Measurements from ENCODE around the gene TP53RK. TPM values are rescaled to one million over a fixed set of nuclear protein-coding genes. Genes with fewer than 3 reads are reported as not detected.

Gene TP53RK
- polyA plus RNA-seq, result 1 to 10 TPM; 8.0 to 9.9 TPM

DNA sequence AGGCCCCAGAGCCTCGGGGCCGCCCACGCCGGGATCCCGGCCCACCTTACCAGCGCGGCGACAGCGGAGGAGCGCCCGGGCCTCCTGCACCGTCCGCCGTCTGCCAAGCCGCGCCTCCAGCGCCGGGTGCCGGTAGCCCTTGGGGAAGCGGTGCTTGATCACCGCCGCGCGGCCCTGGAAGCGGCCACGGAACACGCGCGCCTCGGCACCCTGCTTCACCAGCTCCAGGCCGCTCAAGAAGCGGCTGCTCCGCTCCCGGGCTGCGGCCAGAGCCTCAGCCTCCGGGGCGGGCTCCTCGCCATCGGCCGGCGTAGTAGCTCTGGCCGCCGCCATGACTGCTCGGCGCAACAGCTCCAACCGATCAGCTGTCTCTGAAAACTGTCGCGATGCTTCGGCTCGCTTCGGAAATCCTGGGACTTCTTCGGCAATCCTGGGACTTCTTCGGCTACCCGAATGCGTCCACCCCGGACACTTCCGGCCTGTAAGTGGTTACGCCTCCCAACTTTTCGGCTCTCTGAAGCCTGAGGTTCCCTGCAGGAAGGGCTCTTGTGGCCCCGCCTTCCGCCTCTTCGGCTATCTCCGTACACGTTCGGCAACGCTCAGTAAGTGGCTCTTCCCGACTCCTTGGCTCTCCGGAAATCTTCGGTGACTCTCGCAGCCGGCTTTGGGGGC lies at the start of gene TP53RK:
TSS of gene TP53RK (minus strand) at position 363 of the 672 bp plus-strand sequence. CDS start at position 333, 30 bp downstream.
- no peaks in the 10 kb centered on the region for H3K27me3 ChIP-seq (ENCODE audit: control insufficient read depth in 1 of 2, insufficient read depth in 2 of 2, low read length in 2 of 2)
- H3K4me3 ChIP-seq (ENCODE audit: low read depth in 1 of 2, low read length in 2 of 2), result peak within 1 kb of the TSS; percentile 90 to 93
- 0% methylated on average over 71 of the region's 71 CpGs for WGBS, 2 donors
- H3K27ac ChIP-seq (ENCODE audit: low read depth in 2 of 2, low read length in 1 of 2), result peak within 1 kb of the TSS; percentile 96 to 99
- H3K9me3 ChIP-seq (ENCODE audit: control insufficient read depth in 2 of 2, insufficient read depth in 1 of 2, low read depth in 1 of 2, low read length in 1 of 2), result no peaks in the 10 kb centered on the region
- no peaks in the 10 kb centered on the region for H3K36me3 ChIP-seq (ENCODE audit: control insufficient read depth in 2 of 2, insufficient read depth in 2 of 2, low read length in 1 of 2)
- H3K4me1 ChIP-seq (ENCODE audit: control insufficient read depth in 2 of 2, insufficient read depth in 2 of 2, low read length in 1 of 2), result peaks cover 0 to 2% of the 10 kb centered on the region in 2 donors

DNA sequence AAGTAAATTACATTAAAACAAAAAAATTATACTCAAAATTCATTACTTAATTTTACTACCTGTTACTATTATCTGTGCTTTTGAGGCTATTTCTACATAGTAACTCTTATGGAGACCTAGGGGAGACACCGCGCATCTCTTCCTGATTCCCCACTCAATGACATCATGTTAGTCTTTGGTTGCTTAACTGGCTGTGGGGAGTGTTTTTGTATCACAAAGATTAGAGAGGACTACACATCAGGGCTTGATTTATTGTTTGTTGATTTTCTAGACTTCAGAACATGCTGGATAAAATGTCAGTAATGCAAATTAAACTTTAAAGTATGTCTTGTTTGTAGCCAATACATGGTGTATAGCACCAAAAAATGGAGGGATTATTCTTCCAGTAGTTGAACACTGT lies 46.2 kb upstream of the TP53RK start:
- no peaks in the 10 kb centered on the region for H3K9me3 ChIP-seq (ENCODE audit: control insufficient read depth in 2 of 2, insufficient read depth in 1 of 2, low read depth in 1 of 2, low read length in 1 of 2)
- no peaks in the 10 kb centered on the region for H3K4me1 ChIP-seq (ENCODE audit: control insufficient read depth in 2 of 2, insufficient read depth in 2 of 2, low read length in 1 of 2)
- WGBS, 2 donors, result 98 to 99% methylated on average over 2 of the region's 2 CpGs
- no peaks in the 10 kb centered on the region for H3K27me3 ChIP-seq (ENCODE audit: control insufficient read depth in 1 of 2, insufficient read depth in 2 of 2, low read length in 2 of 2)
- no peaks in the 10 kb centered on the region for H3K36me3 ChIP-seq (ENCODE audit: control insufficient read depth in 2 of 2, insufficient read depth in 2 of 2, low read length in 1 of 2)
- no peak overlapping the region for H3K4me3 ChIP-seq (ENCODE audit: low read depth in 1 of 2, low read length in 2 of 2)
- H3K27ac ChIP-seq (ENCODE audit: low read depth in 2 of 2, low read length in 1 of 2), result no peak overlapping the region

DNA sequence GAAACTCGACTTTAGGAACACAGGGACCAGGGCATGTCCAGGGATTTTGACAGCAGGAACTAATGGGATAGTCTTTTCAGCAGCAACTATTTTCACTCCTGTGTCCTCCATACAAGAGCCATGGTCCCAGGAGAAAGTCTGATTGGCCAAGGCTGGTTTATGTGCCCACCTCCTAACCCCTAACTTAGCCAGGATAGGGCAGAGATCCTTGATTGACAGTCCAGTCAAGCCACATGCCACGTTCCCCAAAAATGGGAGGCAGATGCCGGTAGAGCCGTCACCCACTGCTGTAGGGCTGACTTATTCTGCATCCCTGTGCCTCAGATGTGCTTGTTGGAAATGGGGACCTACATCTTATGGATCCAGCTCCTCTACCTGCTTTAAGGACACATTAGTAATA lies 42.5 kb upstream of the TP53RK start:
- H3K27ac ChIP-seq (ENCODE audit: low read depth in 2 of 2, low read length in 1 of 2), result no peak overlapping the region

DNA sequence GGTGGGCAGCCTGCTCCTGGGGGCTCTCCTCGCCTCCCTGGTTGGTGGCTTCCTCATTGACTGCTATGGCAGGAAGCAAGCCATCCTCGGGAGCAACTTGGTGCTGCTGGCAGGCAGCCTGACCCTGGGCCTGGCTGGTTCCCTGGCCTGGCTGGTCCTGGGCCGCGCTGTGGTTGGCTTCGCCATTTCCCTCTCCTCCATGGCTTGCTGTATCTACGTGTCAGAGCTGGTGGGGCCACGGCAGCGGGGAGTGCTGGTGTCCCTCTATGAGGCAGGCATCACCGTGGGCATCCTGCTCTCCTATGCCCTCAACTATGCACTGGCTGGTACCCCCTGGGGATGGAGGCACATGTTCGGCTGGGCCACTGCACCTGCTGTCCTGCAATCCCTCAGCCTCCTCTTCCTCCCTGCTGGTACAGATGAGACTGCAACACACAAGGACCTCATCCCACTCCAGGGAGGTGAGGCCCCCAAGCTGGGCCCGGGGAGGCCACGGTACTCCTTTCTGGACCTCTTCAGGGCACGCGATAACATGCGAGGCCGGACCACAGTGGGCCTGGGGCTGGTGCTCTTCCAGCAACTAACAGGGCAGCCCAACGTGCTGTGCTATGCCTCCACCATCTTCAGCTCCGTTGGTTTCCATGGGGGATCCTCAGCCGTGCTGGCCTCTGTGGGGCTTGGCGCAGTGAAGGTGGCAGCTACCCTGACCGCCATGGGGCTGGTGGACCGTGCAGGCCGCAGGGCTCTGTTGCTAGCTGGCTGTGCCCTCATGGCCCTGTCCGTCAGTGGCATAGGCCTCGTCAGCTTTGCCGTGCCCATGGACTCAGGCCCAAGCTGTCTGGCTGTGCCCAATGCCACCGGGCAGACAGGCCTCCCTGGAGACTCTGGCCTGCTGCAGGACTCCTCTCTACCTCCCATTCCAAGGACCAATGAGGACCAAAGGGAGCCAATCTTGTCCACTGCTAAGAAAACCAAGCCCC lies 36.2 kb upstream of the TP53RK start:
- Histone ChIP-seq H3K9me3 (ENCODE audit: control insufficient read depth in 2 of 2, insufficient read depth in 1 of 2, low read depth in 1 of 2, low read length in 1 of 2) (no peaks in the 10 kb centered on the region), H3K4me3 (ENCODE audit: low read depth in 1 of 2, low read length in 2 of 2) (no peak overlapping the region), H3K36me3 (ENCODE audit: control insufficient read depth in 2 of 2, insufficient read depth in 2 of 2, low read length in 1 of 2) (peaks cover 0 to 4% of the 10 kb centered on the region in 2 donors), H3K27ac (ENCODE audit: low read depth in 2 of 2, low read length in 1 of 2) (no peak overlapping the region), H3K4me1 (ENCODE audit: control insufficient read depth in 2 of 2, insufficient read depth in 2 of 2, low read length in 1 of 2) (peaks cover 0 to 2% of the 10 kb centered on the region in 2 donors), H3K27me3 (ENCODE audit: control insufficient read depth in 1 of 2, insufficient read depth in 2 of 2, low read length in 2 of 2) (no peaks in the 10 kb centered on the region)
- WGBS, 2 donors, result 94 to 95% methylated on average over 27 of the region's 27 CpGs

More for the DNA sequence above, 42.5 kb upstream of the TP53RK start:
- Histone ChIP-seq H3K9me3 (ENCODE audit: control insufficient read depth in 2 of 2, insufficient read depth in 1 of 2, low read depth in 1 of 2, low read length in 1 of 2) (no peaks in the 10 kb centered on the region), H3K36me3 (ENCODE audit: control insufficient read depth in 2 of 2, insufficient read depth in 2 of 2, low read length in 1 of 2) (no peaks in the 10 kb centered on the region), H3K4me3 (ENCODE audit: low read depth in 1 of 2, low read length in 2 of 2) (no peak overlapping the region), H3K4me1 (ENCODE audit: control insufficient read depth in 2 of 2, insufficient read depth in 2 of 2, low read length in 1 of 2) (peaks cover 0 to 2% of the 10 kb centered on the region in 2 donors), H3K27me3 (ENCODE audit: control insufficient read depth in 1 of 2, insufficient read depth in 2 of 2, low read length in 2 of 2) (no peaks in the 10 kb centered on the region)
- WGBS, 2 donors, result 86 to 87% methylated on average over 4 of the region's 4 CpGs

DNA sequence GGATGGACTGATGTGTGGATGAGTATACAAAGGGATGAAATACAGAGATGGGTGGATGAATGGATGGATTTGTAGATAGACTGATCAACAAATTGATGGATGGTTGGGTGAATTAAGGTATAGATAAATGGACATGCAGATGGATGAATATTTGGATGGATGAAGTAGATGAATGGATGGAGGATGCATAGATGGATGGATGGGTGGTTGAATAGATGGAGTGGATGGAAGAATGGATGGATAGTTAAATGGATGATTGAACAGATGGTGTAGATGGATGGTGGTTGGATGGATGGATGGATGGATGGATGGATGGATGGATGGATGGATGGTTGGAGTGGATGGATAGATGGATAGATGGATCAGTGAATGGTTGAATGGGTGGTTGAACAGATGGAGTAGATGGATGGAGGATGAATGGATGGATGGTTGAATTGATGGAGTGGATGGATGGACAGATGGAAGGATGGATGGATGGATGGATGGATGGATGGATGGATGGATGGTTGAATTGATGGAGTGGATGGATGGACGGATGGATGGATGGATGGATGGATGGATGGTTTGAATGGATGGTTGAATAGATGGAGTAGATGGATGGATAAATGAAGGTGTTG lies 35.2 kb upstream of the TP53RK start:
- Histone ChIP-seq H3K4me1 (ENCODE audit: control insufficient read depth in 2 of 2, insufficient read depth in 2 of 2, low read length in 1 of 2) (peaks cover 0 to 2% of the 10 kb centered on the region in 2 donors), H3K4me3 (ENCODE audit: low read depth in 1 of 2, low read length in 2 of 2) (no peak overlapping the region), H3K9me3 (ENCODE audit: control insufficient read depth in 2 of 2, insufficient read depth in 1 of 2, low read depth in 1 of 2, low read length in 1 of 2) (no peaks in the 10 kb centered on the region), H3K27me3 (ENCODE audit: control insufficient read depth in 1 of 2, insufficient read depth in 2 of 2, low read length in 2 of 2) (no peaks in the 10 kb centered on the region), H3K36me3 (ENCODE audit: control insufficient read depth in 2 of 2, insufficient read depth in 2 of 2, low read length in 1 of 2) (peaks cover 0 to 4% of the 10 kb centered on the region in 2 donors), H3K27ac (ENCODE audit: low read depth in 2 of 2, low read length in 1 of 2) (no peak overlapping the region)
- WGBS, 2 donors, result 33 to 52% methylated on average over 1 of the region's 1 CpG

DNA sequence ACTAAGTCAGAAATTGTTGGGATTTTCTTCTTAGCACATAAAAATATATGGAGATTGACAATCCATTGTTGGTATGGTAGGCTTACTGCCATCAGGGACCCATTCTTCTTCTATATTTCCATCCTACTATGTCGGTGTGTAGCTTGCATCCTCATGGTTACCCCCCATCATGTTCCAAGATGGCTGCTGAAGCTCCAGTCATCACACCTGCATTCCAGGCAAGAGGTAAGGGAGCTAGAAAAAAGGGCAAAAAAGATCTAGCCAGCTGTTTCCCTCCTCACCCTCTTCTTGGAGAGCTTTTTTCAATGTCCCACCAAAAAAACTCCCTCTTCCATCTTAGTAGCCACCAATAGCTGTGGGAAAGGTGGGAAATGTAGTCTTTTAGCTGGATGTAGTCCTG lies 33.8 kb upstream of the TP53RK start:
- H3K36me3 ChIP-seq (ENCODE audit: control insufficient read depth in 2 of 2, insufficient read depth in 2 of 2, low read length in 1 of 2), result peaks cover 0 to 4% of the 10 kb centered on the region in 2 donors
- H3K9me3 ChIP-seq (ENCODE audit: control insufficient read depth in 2 of 2, insufficient read depth in 1 of 2, low read depth in 1 of 2, low read length in 1 of 2), result no peaks in the 10 kb centered on the region
- no peak overlapping the region for H3K4me3 ChIP-seq (ENCODE audit: low read depth in 1 of 2, low read length in 2 of 2)
- no peak overlapping the region for H3K27ac ChIP-seq (ENCODE audit: low read depth in 2 of 2, low read length in 1 of 2)
- 95 to 100% methylated on average over 1 of the region's 1 CpG for WGBS, 2 donors
- H3K27me3 ChIP-seq (ENCODE audit: control insufficient read depth in 1 of 2, insufficient read depth in 2 of 2, low read length in 2 of 2), result no peaks in the 10 kb centered on the region
- no peaks in the 10 kb centered on the region for H3K4me1 ChIP-seq (ENCODE audit: control insufficient read depth in 2 of 2, insufficient read depth in 2 of 2, low read length in 1 of 2)

DNA sequence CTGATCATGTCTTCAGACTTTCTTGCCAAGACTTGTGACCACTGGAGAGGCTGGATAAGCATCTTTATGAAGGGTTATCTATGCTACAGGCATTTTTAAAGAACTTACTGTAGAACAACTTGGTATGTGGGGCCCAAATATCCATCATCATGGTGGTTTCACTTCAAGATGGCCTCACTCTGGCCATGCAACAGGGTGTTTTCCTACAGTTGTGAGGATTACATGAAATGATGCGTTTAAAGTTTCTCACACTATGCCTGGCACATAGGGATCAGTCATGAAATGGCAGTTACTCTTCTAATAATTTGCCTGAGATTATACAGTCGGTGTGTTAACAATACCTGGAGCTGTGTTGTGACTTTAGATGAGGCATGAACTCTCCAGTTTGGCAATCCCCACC lies 33.2 kb upstream of the TP53RK start:
- Histone ChIP-seq H3K27me3 (ENCODE audit: control insufficient read depth in 1 of 2, insufficient read depth in 2 of 2, low read length in 2 of 2) (no peaks in the 10 kb centered on the region), H3K27ac (ENCODE audit: low read depth in 2 of 2, low read length in 1 of 2) (no peak overlapping the region), H3K4me3 (ENCODE audit: low read depth in 1 of 2, low read length in 2 of 2) (no peak overlapping the region), H3K9me3 (ENCODE audit: control insufficient read depth in 2 of 2, insufficient read depth in 1 of 2, low read depth in 1 of 2, low read length in 1 of 2) (no peaks in the 10 kb centered on the region), H3K4me1 (ENCODE audit: control insufficient read depth in 2 of 2, insufficient read depth in 2 of 2, low read length in 1 of 2) (no peaks in the 10 kb centered on the region), H3K36me3 (ENCODE audit: control insufficient read depth in 2 of 2, insufficient read depth in 2 of 2, low read length in 1 of 2) (peaks cover 0 to 4% of the 10 kb centered on the region in 2 donors)
- 97 to 98% methylated on average over 2 of the region's 2 CpGs for WGBS, 2 donors

DNA sequence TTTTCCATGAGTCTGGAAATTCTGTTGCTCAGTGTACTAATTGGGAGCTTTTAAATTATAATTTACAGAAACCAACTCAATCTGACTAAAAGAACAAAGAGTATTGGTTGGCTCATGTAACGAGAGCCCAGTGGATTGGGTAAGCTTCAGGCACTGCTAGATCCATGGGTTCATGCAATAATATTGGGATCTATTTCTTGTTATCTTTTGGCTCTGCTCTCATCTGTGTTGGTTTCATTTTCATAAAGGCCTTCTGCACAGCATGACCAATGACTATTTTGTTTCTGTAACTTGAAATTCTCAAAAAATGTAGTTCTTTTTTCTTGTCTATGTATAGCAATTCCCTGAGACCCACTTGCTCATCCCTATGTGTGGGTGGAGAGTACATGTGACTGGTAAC lies 32.2 kb upstream of the TP53RK start:
- H3K27ac ChIP-seq (ENCODE audit: low read depth in 2 of 2, low read length in 1 of 2), result no peak overlapping the region
- no peaks in the 10 kb centered on the region for H3K9me3 ChIP-seq (ENCODE audit: control insufficient read depth in 2 of 2, insufficient read depth in 1 of 2, low read depth in 1 of 2, low read length in 1 of 2)
- WGBS, 2 donors, result 83 to 94% methylated on average over 1 of the region's 1 CpG
- peaks cover 0 to 4% of the 10 kb centered on the region in 2 donors for H3K36me3 ChIP-seq (ENCODE audit: control insufficient read depth in 2 of 2, insufficient read depth in 2 of 2, low read length in 1 of 2)
- no peaks in the 10 kb centered on the region for H3K4me1 ChIP-seq (ENCODE audit: control insufficient read depth in 2 of 2, insufficient read depth in 2 of 2, low read length in 1 of 2)
- no peak overlapping the region for H3K4me3 ChIP-seq (ENCODE audit: low read depth in 1 of 2, low read length in 2 of 2)
- no peaks in the 10 kb centered on the region for H3K27me3 ChIP-seq (ENCODE audit: control insufficient read depth in 1 of 2, insufficient read depth in 2 of 2, low read length in 2 of 2)

DNA sequence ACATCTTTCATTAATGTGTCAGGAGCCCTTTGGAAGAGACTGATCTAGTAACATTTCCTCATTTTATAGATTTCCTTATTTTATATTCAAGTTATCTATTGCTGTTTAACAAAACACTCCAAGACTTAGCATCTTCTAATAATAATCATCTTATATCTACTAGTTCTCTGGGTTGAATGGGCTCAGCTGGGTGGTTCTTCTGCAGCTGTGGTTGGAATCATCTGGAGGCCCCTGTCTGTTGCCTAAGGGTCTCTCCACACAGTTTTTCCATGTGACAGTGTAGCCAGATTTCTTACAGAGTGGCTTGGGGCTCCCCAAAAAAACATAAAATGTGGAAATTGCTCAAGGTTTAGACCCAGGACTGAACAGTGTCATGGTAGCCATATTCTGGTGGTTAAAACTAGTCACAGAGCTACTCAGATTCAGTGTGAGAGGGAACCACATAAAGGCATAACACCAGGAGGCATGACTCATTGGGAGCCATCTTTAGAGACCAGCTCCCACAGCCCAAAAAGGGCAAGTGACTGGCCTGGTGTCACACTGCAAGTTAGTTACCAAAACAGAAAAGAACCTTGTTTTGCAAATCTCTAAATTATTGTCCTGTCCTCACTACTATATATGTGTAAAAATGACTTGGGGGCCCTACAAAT lies 31.7 kb upstream of the TP53RK start:
- Histone ChIP-seq H3K4me1 (ENCODE audit: control insufficient read depth in 2 of 2, insufficient read depth in 2 of 2, low read length in 1 of 2) (no peaks in the 10 kb centered on the region), H3K27ac (ENCODE audit: low read depth in 2 of 2, low read length in 1 of 2) (no peak overlapping the region), H3K36me3 (ENCODE audit: control insufficient read depth in 2 of 2, insufficient read depth in 2 of 2, low read length in 1 of 2) (peaks cover 0 to 4% of the 10 kb centered on the region in 2 donors), H3K27me3 (ENCODE audit: control insufficient read depth in 1 of 2, insufficient read depth in 2 of 2, low read length in 2 of 2) (no peaks in the 10 kb centered on the region), H3K4me3 (ENCODE audit: low read depth in 1 of 2, low read length in 2 of 2) (no peak overlapping the region), H3K9me3 (ENCODE audit: control insufficient read depth in 2 of 2, insufficient read depth in 1 of 2, low read depth in 1 of 2, low read length in 1 of 2) (no peaks in the 10 kb centered on the region)

All from esophagus (tissue), 2 donors.